Sigmoid colon (tissue), 7 donors: ENCODE results near the gene TOM1. TPM values are rescaled to one million over a fixed set of nuclear protein-coding genes. Genes with fewer than 3 reads are reported as not detected.

Source experiments
- DNase-seq: peaks from one replicate; pipeline ENCODE4 v3.0.0-alpha.2; 2019
- H3K27ac ChIP-seq, 4 donors: fragments of 200-600 bp; sonication (generic); one replicate each; pipeline ENCODE4 v1.5.1; 2016 to 2019; ENCODE audit warnings: mild to moderate bottlenecking in 1 of 4
- H3K27me3 ChIP-seq, 3 donors: fragments of 200-600 bp; sonication (generic); one replicate each; pipeline ENCODE4 v1.5.1; 2019; ENCODE audit warnings: mild to moderate bottlenecking in 1 of 3
- H3K36me3 ChIP-seq, 4 donors: fragments of 200-600 bp; sonication (generic); one replicate each; pipeline ENCODE4 v1.5.1; 2016 to 2019
- H3K4me1 ChIP-seq, 4 donors: fragments of 200-600 bp; sonication (generic); one replicate each; pipeline ENCODE4 v1.5.1; 2017 to 2019
- H3K4me3 ChIP-seq, 4 donors: fragments of 200-600 bp; sonication (generic); one replicate each; pipeline ENCODE4 v1.5.1; 2017 to 2019; ENCODE audit warnings: mild to moderate bottlenecking in 2 of 4, moderate library complexity in 1 of 4
- H3K9me3 ChIP-seq, 4 donors: fragments of 200-600 bp in 3 of 4; sonication (generic) in 3 of 4; one replicate each; pipeline versions ENCODE4 v1.5.1 to v1.6.1; 2013 to 2019
- EP300 ChIP-seq, 4 donors: sonication (generic); formaldehyde crosslinking; IDR thresholded peaks; one replicate each; pipeline ENCODE4 v1.6.1; 2017; ENCODE audit warnings: antibody characterized with exemption in 4 of 4
- POLR2A ChIP-seq, 2 donors: fragments of 450-650 bp; IDR thresholded peaks; one replicate each; pipeline ENCODE4 v1.6.1; 2016; ENCODE audit warnings: antibody characterized with exemption in 2 of 2, mild to moderate bottlenecking in 2 of 2, moderate library complexity in 2 of 2
- POLR2AphosphoS5 ChIP-seq, 4 donors: sonication (generic); formaldehyde crosslinking; IDR thresholded peaks; one replicate each; pipeline ENCODE4 v1.6.1; 2017; ENCODE audit warnings: antibody characterized with exemption in 4 of 4
- WGBS, 2 donors: extraction: QIAGEN DNeasy Blood & Tissue Kit; methylation state at CpG; one replicate each; pipeline ENCODE4 v1.1.7; 2013; 5-methylcytosine and 5-hydroxymethylcytosine counted together
- intact Hi-C: fragments of 100-400 bp; cut with DNase I; formaldehyde crosslinking; loops from one replicate; pipeline ENCODE4 v1.15.1; 2023
- polyA plus RNA-seq, 3 donors: library from polyadenylated mRNA; stranded (reverse); fragments of 200-250 nt; gene quantifications; one replicate each; pipeline ENCODE4 v1.2.3, GENCODE V29; 2013
- total RNA-seq, 4 donors: library from RNA; depleted of rRNA; stranded (reverse); fragments of >200 nt; gene quantifications; one replicate each; pipeline ENCODE4 v1.1.0, GENCODE V29; 2016
- TF ChIP-seq, protein P1 (sequence below), 4 experiments: fragments of 450-650 bp in 3 of 4; fragments of 200-600 bp in 1 of 4; IDR thresholded peaks; one replicate each; pipeline ENCODE4 v1.5.1; 2016 to 2019; ENCODE audit warnings: antibody characterized with exemption in 4 of 4, mild to moderate bottlenecking in 3 of 4, moderate library complexity in 2 of 4
- donor health status: healthy with polysubstance abuse.
- donor health status: Bipolar disorder and iron deficiency.
- donor health status: healthy.

The TOM1 gene
- total and polyA plus RNA-seq, 7 donors = 32.5 to 66.5 (median 50.8) TPM

DNA sequence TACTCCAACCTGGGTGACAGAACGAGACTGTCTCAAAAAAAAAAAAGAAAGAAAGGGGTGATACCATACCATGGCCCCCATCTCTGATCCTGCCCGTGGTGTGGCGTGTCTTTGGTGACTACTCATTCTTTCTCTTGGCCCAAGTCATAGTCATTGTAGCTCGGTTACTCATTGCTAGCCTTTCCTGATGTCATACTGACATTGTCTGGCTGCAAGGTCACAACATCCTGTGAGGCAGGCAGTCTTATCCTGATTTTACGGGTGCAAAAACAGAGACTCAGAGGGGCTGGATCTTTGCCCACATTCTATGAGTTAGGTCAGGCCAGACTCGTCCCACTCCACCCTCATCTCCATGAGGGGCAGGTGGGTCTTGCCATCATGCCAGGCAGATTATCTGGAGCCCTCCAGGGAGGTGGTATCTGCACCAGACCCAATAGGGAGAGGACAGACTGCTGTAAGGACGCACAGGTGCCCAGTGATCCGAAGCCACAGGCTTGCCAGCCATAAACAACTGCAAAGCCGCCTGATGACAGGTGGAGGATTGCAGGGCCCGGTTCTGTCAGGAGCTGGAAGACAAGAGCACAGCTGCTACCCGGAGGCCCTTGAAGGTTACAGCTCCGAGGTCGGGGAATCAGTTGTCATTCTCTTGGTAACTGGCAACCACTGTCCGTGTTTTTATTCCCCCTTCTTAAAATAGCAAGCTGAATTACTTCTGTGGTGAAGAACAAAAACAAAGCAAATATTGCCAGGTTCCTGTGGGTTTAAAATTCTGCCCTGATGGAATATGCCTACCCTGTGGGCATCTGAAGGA lies 13.8 kb downstream of the TOM1 start:
- Histone ChIP-seq H3K4me3 (no peak overlapping the region), H3K27ac (peak overlapping the region; percentile 36 to 67 (median 60)), H3K9me3 (no peaks in the 10 kb centered on the region), H3K36me3 (peaks cover 8 to 15% (median 12%) of the 10 kb centered on the region in 4 donors), H3K27me3 (no peaks in the 10 kb centered on the region), H3K4me1 (peaks cover 0 to 49% (median 41%) of the 10 kb centered on the region in 4 donors)
- 33 to 57% methylated on average over 14 of the region's 14 CpGs for WGBS, 2 donors
- peak in 1 of 4 donors; percentile 44 for TF ChIP-seq POLR2AphosphoS5 (IDR thresholded peaks at IDR 0.05)
- TF ChIP-seq, protein P1, sequence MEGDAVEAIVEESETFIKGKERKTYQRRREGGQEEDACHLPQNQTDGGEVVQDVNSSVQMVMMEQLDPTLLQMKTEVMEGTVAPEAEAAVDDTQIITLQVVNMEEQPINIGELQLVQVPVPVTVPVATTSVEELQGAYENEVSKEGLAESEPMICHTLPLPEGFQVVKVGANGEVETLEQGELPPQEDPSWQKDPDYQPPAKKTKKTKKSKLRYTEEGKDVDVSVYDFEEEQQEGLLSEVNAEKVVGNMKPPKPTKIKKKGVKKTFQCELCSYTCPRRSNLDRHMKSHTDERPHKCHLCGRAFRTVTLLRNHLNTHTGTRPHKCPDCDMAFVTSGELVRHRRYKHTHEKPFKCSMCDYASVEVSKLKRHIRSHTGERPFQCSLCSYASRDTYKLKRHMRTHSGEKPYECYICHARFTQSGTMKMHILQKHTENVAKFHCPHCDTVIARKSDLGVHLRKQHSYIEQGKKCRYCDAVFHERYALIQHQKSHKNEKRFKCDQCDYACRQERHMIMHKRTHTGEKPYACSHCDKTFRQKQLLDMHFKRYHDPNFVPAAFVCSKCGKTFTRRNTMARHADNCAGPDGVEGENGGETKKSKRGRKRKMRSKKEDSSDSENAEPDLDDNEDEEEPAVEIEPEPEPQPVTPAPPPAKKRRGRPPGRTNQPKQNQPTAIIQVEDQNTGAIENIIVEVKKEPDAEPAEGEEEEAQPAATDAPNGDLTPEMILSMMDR (IDR thresholded peaks at IDR 0.05) = no peak
- DNase-seq = peak; percentile 67
- intact Hi-C loops = no loop called here

DNA sequence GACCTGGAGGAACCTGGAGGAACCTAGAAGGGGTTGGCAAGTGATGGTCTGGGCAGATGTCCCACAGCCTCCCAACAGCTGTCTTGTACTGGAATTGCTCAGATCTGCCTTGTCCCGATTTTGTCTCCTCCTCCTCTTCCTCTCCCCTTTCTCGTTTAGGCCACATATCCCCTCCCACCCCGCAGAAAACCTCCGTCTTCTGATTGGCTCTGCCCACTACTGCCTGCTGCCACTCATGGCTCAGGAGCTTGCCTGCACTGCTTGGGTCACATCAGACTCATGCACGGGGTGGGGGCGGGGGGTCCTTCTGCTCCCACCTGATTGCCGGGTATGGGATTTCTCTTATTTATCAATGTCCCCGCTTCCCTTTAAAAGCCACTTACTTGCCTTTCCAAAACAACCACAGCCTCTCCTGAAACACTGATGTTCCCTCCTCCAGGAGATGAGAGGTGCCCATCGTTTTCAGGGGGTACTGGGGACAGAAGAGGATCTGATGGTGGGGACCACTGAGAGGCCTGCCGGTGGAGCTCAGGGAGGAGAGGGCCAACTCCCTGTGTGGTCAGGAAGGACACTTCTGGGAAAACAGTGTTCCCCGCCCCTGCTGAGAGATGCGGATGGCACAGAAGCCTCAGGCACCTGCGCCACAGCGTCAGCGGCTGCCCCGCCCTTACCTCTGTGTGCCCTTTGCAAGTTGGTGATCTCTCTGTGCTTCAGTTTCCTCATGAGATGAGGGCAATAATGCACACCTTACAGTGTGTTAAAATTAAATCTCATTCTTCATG lies 14.7 kb downstream of the TOM1 start:
- Histone ChIP-seq H3K9me3 (no peaks in the 10 kb centered on the region), H3K4me3 (no peak overlapping the region), H3K27ac (peak overlapping the region; percentile 36 to 67 (median 60)), H3K4me1 (peaks cover 0 to 49% (median 41%) of the 10 kb centered on the region in 4 donors), H3K36me3 (peaks cover 15 to 24% (median 20%) of the 10 kb centered on the region in 4 donors), H3K27me3 (no peaks in the 10 kb centered on the region)
- intact Hi-C loops = no loop called here
- TF ChIP-seq, protein P1 (IDR thresholded peaks at IDR 0.05) = no peak
- no peak for TF ChIP-seq POLR2A (IDR thresholded peaks at IDR 0.05)
- TF ChIP-seq POLR2AphosphoS5 (IDR thresholded peaks at IDR 0.05) = no peak
- no peak for TF ChIP-seq EP300 (IDR thresholded peaks at IDR 0.05)
- DNase-seq = peak; percentile 64
- 42 to 72% methylated on average over 16 of the region's 16 CpGs for WGBS, 2 donors

DNA sequence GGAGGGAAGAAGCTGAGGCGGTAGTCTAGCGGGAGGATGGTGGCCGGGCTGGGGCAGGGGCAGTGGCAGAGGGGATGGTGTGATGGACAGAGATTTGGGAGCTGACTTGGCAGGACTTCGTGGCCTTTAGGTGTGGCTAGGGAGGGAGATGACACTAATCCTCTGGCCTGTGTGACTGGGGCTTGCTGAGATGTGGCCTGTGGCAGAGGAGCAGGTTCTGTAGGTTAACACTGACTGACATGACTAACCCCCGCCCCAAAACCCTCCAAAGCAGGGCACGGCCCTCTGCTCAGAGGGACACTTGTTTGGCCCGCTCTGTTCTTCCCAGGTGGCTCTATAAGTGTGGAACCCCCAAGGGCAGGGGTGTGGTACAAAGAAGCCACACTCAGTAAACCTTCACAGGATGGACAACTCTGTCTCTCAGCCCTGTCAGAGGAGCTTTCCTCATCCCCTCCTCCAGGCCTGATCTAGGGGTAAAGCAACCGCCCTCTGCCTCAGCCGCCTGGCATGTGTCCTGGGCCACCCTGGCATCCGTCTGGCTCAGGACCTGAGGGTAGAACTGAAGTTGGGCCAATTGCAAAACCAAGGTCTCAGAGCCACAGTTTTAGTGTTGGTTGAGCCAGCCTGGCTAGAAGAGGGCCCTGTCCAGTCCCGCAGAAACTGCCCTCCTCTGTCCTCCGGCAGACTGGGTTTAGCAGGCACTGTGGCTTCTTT lies 15.6 kb downstream of the TOM1 start:
- TF ChIP-seq, protein P1 (IDR thresholded peaks at IDR 0.05) = no peak
- TF ChIP-seq EP300 (IDR thresholded peaks at IDR 0.05) = no peak
- no peak for TF ChIP-seq POLR2A (IDR thresholded peaks at IDR 0.05)
- TF ChIP-seq POLR2AphosphoS5 (IDR thresholded peaks at IDR 0.05) = no peak
- Histone ChIP-seq H3K36me3 (peaks cover 25 to 33% (median 27%) of the 10 kb centered on the region in 4 donors), H3K4me1 (peaks cover 0 to 49% (median 41%) of the 10 kb centered on the region in 4 donors), H3K27ac (peak overlapping the region in 2 of 4 donors; percentile 61), H3K9me3 (no peaks in the 10 kb centered on the region), H3K4me3 (no peak overlapping the region), H3K27me3 (no peaks in the 10 kb centered on the region)
- intact Hi-C loops = no loop called here
- DNase-seq = peak; percentile 76
- WGBS, 2 donors = 89 to 90% methylated on average over 12 of the region's 12 CpGs

DNA sequence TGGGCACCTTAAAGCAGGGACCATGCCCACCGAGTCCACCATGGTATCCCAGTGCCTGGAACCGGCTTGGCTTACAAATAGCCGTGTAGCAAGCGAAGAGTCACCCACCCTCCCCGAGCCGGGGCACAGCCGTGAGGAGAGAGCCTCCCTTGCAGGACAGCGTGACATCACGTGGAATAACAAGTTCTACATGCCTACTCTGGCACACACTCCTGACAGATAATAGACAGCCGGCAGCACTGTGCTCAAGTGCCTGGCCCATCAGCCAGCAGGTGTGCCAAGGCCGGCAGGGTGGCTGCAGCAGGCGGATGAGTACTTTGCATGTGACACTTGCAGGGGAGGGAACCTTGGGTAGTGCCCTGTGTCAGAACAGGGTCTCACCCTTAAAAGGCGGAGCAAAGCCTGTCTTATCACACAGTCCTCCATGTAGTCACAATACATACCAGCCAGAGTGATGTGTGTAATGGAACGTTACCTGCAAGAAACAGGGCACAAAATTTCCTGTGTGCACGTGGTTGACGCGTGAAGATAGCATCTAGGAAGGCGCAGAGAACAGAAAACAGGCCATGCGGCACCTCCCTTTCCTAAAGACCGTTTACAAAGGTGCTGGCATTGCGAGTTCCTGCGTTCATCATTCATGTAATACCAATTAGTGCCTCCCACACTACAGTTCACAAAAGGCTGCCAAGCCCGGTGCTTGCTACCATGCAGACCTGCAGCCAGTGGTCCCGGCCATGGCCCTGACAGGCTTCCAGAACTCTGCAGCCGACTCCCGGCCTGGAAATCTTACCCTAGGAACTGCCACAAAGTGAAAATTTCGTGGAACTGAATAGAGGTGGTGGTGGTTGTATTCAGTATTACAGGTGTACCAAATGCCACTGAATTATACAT lies 16.4 kb downstream of the TOM1 start:
- Histone ChIP-seq H3K36me3 (peaks cover 25 to 39% (median 29%) of the 10 kb centered on the region in 4 donors), H3K4me1 (peaks cover 0 to 46% (median 39%) of the 10 kb centered on the region in 4 donors), H3K27me3 (no peaks in the 10 kb centered on the region), H3K9me3 (no peaks in the 10 kb centered on the region), H3K27ac (peak overlapping the region in 2 of 4 donors; percentile 61), H3K4me3 (no peak overlapping the region)
- intact Hi-C loops = no loop called here
- 82 to 89% methylated on average over 27 of the region's 27 CpGs for WGBS, 2 donors
- peak; percentile 65 for DNase-seq
- TF ChIP-seq EP300 (IDR thresholded peaks at IDR 0.05) = no peak
- no peak for TF ChIP-seq POLR2A (IDR thresholded peaks at IDR 0.05)
- TF ChIP-seq, protein P1 (IDR thresholded peaks at IDR 0.05) = no peak
- peak in 2 of 4 donors; percentile 6 to 33 for TF ChIP-seq POLR2AphosphoS5 (IDR thresholded peaks at IDR 0.05)
